Karpas-422 (cell line): ENCODE measurements around the gene FABP6. TPM values are rescaled to one million over a fixed set of nuclear protein-coding genes. Genes with fewer than 3 reads are reported as not detected.

Experiments used
- DNase-seq: peaks from one replicate; pipeline ENCODE4 v3.0.0-alpha.2; 2015
- H2AFZ ChIP-seq: fragments of 200-600 bp; sonication (generic); 2 replicates; pipeline ENCODE4 v1.6.1; 2014; ENCODE audit warnings: antibody characterized with exemption, low read length, mixed read lengths
- H3K27ac ChIP-seq: fragments of 200-600 bp; sonication (generic); 2 replicates; pipeline ENCODE4 v1.5.1; 2014; ENCODE audit warnings: mild to moderate bottlenecking, low read length, moderate library complexity
- H3K27me3 ChIP-seq: fragments of 200-600 bp; sonication (generic); 2 replicates; pipeline ENCODE4 v1.6.1; 2014; ENCODE audit warnings: low read length, mixed read lengths
- H3K36me3 ChIP-seq: fragments of 200-600 bp; sonication (generic); 2 replicates; pipeline ENCODE4 v1.6.1; 2014; ENCODE audit warnings: low read length, mixed read lengths; ENCODE audit not compliant: insufficient read depth
- H3K4me1 ChIP-seq: fragments of 200-600 bp; sonication (generic); 2 replicates; pipeline ENCODE4 v1.6.1; 2014; ENCODE audit warnings: mild to moderate bottlenecking, low read length, mixed read lengths
- H3K4me2 ChIP-seq: fragments of 200-600 bp; sonication (generic); 2 replicates; pipeline ENCODE4 v1.6.1; 2014; ENCODE audit warnings: low read length, low read depth, mild to moderate bottlenecking; ENCODE audit not compliant: poor library complexity, severe bottlenecking
- H3K4me3 ChIP-seq: fragments of 200-600 bp; sonication (generic); 2 replicates; pipeline ENCODE4 v1.5.1; 2014; ENCODE audit warnings: mild to moderate bottlenecking, antibody characterized with exemption, low read length, mixed read lengths
- H3K79me2 ChIP-seq: fragments of 200-600 bp; sonication (generic); 2 replicates; pipeline ENCODE4 v1.6.1; 2014; ENCODE audit warnings: mild to moderate bottlenecking, low read length, mixed read lengths
- H3K9ac ChIP-seq: fragments of 200-600 bp; sonication (generic); 2 replicates; pipeline ENCODE4 v1.6.0; 2014; ENCODE audit warnings: low read length
- H3K9me2 ChIP-seq: fragments of 200-600 bp; sonication (generic), shearing (Covaris generic); replicated peaks from 2 replicates; pipeline ENCODE4 v1.6.0; 2014; ENCODE audit warnings: mild to moderate bottlenecking, low read length, moderate library complexity; ENCODE audit not compliant: insufficient read depth
- H3K9me3 ChIP-seq: fragments of 300-700, 200-600 bp; sonication (generic); 2 replicates; pipeline ENCODE4 v1.6.1; 2014; ENCODE audit warnings: low read length, mixed read lengths
- H4K20me1 ChIP-seq: fragments of 200-600 bp; sonication (generic); 2 replicates; pipeline ENCODE4 v1.6.1; 2014; ENCODE audit warnings: mild to moderate bottlenecking, antibody characterized with exemption, low read length, low read depth; ENCODE audit not compliant: insufficient read depth
- total RNA-seq: library from RNA; depleted of rRNA; stranded (reverse); fragments of >200 nt; shearing (Covaris generic); gene quantifications from 2 replicates; pipeline ENCODE4 v1.2.3, GENCODE V29; 2014; ENCODE audit warnings: low replicate concordance

The FABP6 gene
- total RNA-seq, 1 experiment from 2014 or later: 0.97 TPM

- no peak overlapping the region for H2AFZ ChIP-seq
- H3K79me2 ChIP-seq: no peaks in the 10 kb centered on the region
- H4K20me1 ChIP-seq: no peaks in the 10 kb centered on the region
- H3K4me3 ChIP-seq: no peak overlapping the region
- H3K4me2 ChIP-seq: no peak overlapping the region
- H3K9ac ChIP-seq: no peak overlapping the region
- no peaks in the 10 kb centered on the region for H3K9me2 ChIP-seq
- H3K36me3 ChIP-seq: no peaks in the 10 kb centered on the region
- no peaks in the 10 kb centered on the region for H3K27me3 ChIP-seq
- no peak for DNase-seq
- no peaks in the 10 kb centered on the region for H3K9me3 ChIP-seq
- H3K27ac ChIP-seq: no peak overlapping the region
- H3K4me1 ChIP-seq: no peaks in the 10 kb centered on the region
Measured at GRCh38 chr5:160209917-160210316, 19.4 kb upstream of the FABP6 start.

GRCh38 chr5:160210606-160211005 lies 18.7 kb upstream of the FABP6 start:
- H3K9me3 ChIP-seq: no peaks in the 10 kb centered on the region
- no peaks in the 10 kb centered on the region for H3K27me3 ChIP-seq
- H3K36me3 ChIP-seq: no peaks in the 10 kb centered on the region
- no peak overlapping the region for H3K9ac ChIP-seq
- no peaks in the 10 kb centered on the region for H3K4me1 ChIP-seq
- H4K20me1 ChIP-seq: no peaks in the 10 kb centered on the region
- no peak overlapping the region for H3K27ac ChIP-seq
- H3K4me3 ChIP-seq: no peak overlapping the region
- H2AFZ ChIP-seq: no peak overlapping the region
- DNase-seq: no peak
- H3K4me2 ChIP-seq: no peak overlapping the region
- H3K79me2 ChIP-seq: no peaks in the 10 kb centered on the region
- no peaks in the 10 kb centered on the region for H3K9me2 ChIP-seq

GRCh38 chr5:160211352-160211751 lies 18.0 kb upstream of the FABP6 start:
- H3K9me2 ChIP-seq: no peaks in the 10 kb centered on the region
- no peak overlapping the region for H2AFZ ChIP-seq
- H3K9ac ChIP-seq: no peak overlapping the region
- H3K4me3 ChIP-seq: no peak overlapping the region
- H4K20me1 ChIP-seq: no peaks in the 10 kb centered on the region
- H3K9me3 ChIP-seq: no peaks in the 10 kb centered on the region
- H3K27me3 ChIP-seq: no peaks in the 10 kb centered on the region
- H3K36me3 ChIP-seq: no peaks in the 10 kb centered on the region
- H3K4me1 ChIP-seq: no peaks in the 10 kb centered on the region
- H3K27ac ChIP-seq: no peak overlapping the region
- no peak overlapping the region for H3K4me2 ChIP-seq
- H3K79me2 ChIP-seq: no peaks in the 10 kb centered on the region
- DNase-seq: no peak

GRCh38 chr5:160213537-160213936 lies 15.8 kb upstream of the FABP6 start:
- Histone ChIP-seq H3K27ac (no peak overlapping the region), H3K27me3 (no peaks in the 10 kb centered on the region), H3K79me2 (no peaks in the 10 kb centered on the region), H3K4me1 (no peaks in the 10 kb centered on the region), H3K9ac (no peak overlapping the region), H2AFZ (no peak overlapping the region), H3K4me3 (no peak overlapping the region), H3K9me2 (no peaks in the 10 kb centered on the region), H3K9me3 (no peaks in the 10 kb centered on the region), H3K36me3 (no peaks in the 10 kb centered on the region), H4K20me1 (no peaks in the 10 kb centered on the region), H3K4me2 (no peak overlapping the region)
- peak; percentile 73 for DNase-seq

- Histone ChIP-seq H3K27ac (no peak overlapping the region), H3K4me1 (no peaks in the 10 kb centered on the region), H3K36me3 (no peaks in the 10 kb centered on the region), H3K9me3 (no peaks in the 10 kb centered on the region), H3K79me2 (no peaks in the 10 kb centered on the region), H3K9ac (no peak overlapping the region), H3K4me2 (no peak overlapping the region), H3K9me2 (no peaks in the 10 kb centered on the region), H2AFZ (no peak overlapping the region), H3K27me3 (no peaks in the 10 kb centered on the region), H3K4me3 (no peak overlapping the region), H4K20me1 (no peaks in the 10 kb centered on the region)
- no peak for DNase-seq
Measured at GRCh38 chr5:160219356-160219755, 9.9 kb upstream of the FABP6 start.

GRCh38 chr5:160221082-160221481 lies 8.2 kb upstream of the FABP6 start:
- H3K9me2 ChIP-seq: no peaks in the 10 kb centered on the region
- no peaks in the 10 kb centered on the region for H3K4me1 ChIP-seq
- no peak overlapping the region for H2AFZ ChIP-seq
- H3K4me3 ChIP-seq: no peak overlapping the region
- no peak overlapping the region for H3K27ac ChIP-seq
- no peaks in the 10 kb centered on the region for H4K20me1 ChIP-seq
- no peaks in the 10 kb centered on the region for H3K27me3 ChIP-seq
- no peaks in the 10 kb centered on the region for H3K36me3 ChIP-seq
- no peak overlapping the region for H3K9ac ChIP-seq
- DNase-seq: no peak
- no peak overlapping the region for H3K4me2 ChIP-seq
- H3K79me2 ChIP-seq: no peaks in the 10 kb centered on the region
- no peaks in the 10 kb centered on the region for H3K9me3 ChIP-seq

GRCh38 chr5:160227012-160227411 lies 2.3 kb upstream of the FABP6 start:
- H3K4me2 ChIP-seq: no peak overlapping the region
- H3K79me2 ChIP-seq: no peaks in the 10 kb centered on the region
- no peaks in the 10 kb centered on the region for H3K9me3 ChIP-seq
- H3K9ac ChIP-seq: no peak overlapping the region
- no peak overlapping the region for H3K4me3 ChIP-seq
- H4K20me1 ChIP-seq: no peaks in the 10 kb centered on the region
- H3K36me3 ChIP-seq: no peaks in the 10 kb centered on the region
- no peak overlapping the region for H3K27ac ChIP-seq
- H3K4me1 ChIP-seq: no peaks in the 10 kb centered on the region
- H3K9me2 ChIP-seq: no peaks in the 10 kb centered on the region
- no peaks in the 10 kb centered on the region for H3K27me3 ChIP-seq
- no peak for DNase-seq
- H2AFZ ChIP-seq: no peak overlapping the region

GRCh38 chr5:160230686-160231527 lies 1.6 kb downstream of the FABP6 start:
- Histone ChIP-seq H2AFZ (no peak overlapping the region), H3K27me3 (no peaks in the 10 kb centered on the region), H3K4me2 (no peak overlapping the region), H4K20me1 (no peaks in the 10 kb centered on the region), H3K9me2 (no peaks in the 10 kb centered on the region), H3K27ac (no peak overlapping the region), H3K4me1 (no peaks in the 10 kb centered on the region), H3K36me3 (no peaks in the 10 kb centered on the region), H3K4me3 (no peak overlapping the region), H3K9me3 (no peaks in the 10 kb centered on the region), H3K9ac (no peak overlapping the region), H3K79me2 (no peaks in the 10 kb centered on the region)
- no peak for DNase-seq
